ENCODE results near the gene WDR43. TPM values are rescaled to one million over a fixed set of nuclear protein-coding genes. Genes with fewer than 3 reads are reported as not detected.

WDR43 gene
- total RNA-seq, 1 experiment from 2014 or later = 112 TPM

DNA sequence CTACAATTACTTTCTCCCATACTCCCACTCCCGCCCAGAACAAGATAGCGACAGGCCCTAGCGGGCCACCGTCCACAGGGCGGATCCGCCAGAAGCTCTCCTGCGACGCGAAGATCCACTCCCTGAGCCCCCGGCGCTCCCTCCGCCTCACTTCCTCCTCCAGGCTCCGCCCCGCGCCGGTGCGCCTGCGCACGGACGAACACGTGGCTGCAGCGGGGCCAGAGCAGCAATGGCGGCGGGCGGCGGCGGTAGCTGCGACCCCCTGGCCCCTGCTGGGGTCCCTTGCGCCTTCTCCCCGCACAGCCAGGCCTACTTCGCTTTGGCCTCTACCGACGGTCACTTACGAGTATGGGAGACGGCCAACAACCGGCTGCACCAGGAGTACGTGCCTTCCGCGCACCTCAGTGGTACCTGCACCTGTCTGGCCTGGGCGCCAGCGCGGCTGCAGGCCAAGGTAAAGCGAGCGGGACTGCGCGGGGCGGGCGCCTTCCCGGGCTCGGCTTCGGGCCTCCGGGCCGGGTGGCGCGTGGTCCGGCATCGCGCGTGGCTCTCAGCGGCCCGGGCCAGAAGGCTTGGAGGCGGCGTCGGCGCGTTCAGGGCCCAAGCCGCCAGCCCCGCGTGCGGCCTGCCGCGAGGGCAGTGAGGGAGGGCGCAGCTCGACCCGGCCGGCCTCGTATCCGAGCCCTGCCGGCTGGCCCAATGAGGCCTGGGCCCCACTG, at the start of gene WDR43 (continued):
- TF ChIP-seq ATF6 (CRISPR knock-in tag; IDR thresholded peaks at IDR 0.05) (no peak), ZNF281 (CRISPR knock-in tag; IDR thresholded peaks at IDR 0.05) (no peak), SP1 (CRISPR knock-in tag; conservative IDR thresholded peaks at IDR 0.05) (peak; percentile 97), ESRRA (CRISPR knock-in tag; IDR thresholded peaks at IDR 0.05; ENCODE audit: borderline replicate concordance) (0 out of 2 replicates have a peak, but pooled peaks have one; percentile 53), SOX15 (CRISPR knock-in tag; IDR thresholded peaks at IDR 0.05) (no peak), IRF2 (CRISPR knock-in tag; IDR thresholded peaks at IDR 0.05; ENCODE audit: borderline replicate concordance, low read depth) (no peak), ZNF317 (CRISPR knock-in tag; IDR thresholded peaks at IDR 0.05; ENCODE audit: borderline replicate concordance, low read depth) (no peak; the same call in 1 of the 2 replicates), ZBTB21 (CRISPR knock-in tag; IDR thresholded peaks at IDR 0.05; ENCODE audit: borderline replicate concordance) (peak; percentile 82; the same call in 1 of the 2 replicates), RORB (CRISPR knock-in tag; IDR thresholded peaks at IDR 0.05) (no peak), AFF4 (CRISPR knock-in tag; IDR thresholded peaks at IDR 0.05; ENCODE audit: borderline replicate concordance) (no peak), ETV6 (CRISPR knock-in tag; IDR thresholded peaks at IDR 0.05) (peak; percentile 86), NR2C2 (CRISPR knock-in tag; IDR thresholded peaks at IDR 0.05) (no peak), CDX4 (CRISPR knock-in tag; IDR thresholded peaks at IDR 0.05; ENCODE audit: borderline replicate concordance) (no peak), PRRX2 (CRISPR knock-in tag; IDR thresholded peaks at IDR 0.05) (no peak), MYBL2 (CRISPR knock-in tag; IDR thresholded peaks at IDR 0.05) (peak; percentile 84), NR3C1 (CRISPR knock-in tag; conservative IDR thresholded peaks at IDR 0.05; ENCODE audit: low read depth) (no peak), JUN (CRISPR knock-in tag; IDR thresholded peaks at IDR 0.05) (peak; percentile 84), ZMAT4 (CRISPR knock-in tag; IDR thresholded peaks at IDR 0.05) (no peak)
- TF ChIP-seq, protein P1, sequence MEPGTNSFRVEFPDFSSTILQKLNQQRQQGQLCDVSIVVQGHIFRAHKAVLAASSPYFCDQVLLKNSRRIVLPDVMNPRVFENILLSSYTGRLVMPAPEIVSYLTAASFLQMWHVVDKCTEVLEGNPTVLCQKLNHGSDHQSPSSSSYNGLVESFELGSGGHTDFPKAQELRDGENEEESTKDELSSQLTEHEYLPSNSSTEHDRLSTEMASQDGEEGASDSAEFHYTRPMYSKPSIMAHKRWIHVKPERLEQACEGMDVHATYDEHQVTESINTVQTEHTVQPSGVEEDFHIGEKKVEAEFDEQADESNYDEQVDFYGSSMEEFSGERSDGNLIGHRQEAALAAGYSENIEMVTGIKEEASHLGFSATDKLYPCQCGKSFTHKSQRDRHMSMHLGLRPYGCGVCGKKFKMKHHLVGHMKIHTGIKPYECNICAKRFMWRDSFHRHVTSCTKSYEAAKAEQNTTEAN (CRISPR knock-in tag; IDR thresholded peaks at IDR 0.05) = no peak; the same call in 1 of the 2 replicates
- TF ChIP-seq, protein P2, sequence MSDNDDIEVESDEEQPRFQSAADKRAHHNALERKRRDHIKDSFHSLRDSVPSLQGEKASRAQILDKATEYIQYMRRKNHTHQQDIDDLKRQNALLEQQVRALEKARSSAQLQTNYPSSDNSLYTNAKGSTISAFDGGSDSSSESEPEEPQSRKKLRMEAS (CRISPR knock-in tag; IDR thresholded peaks at IDR 0.05) = peak; percentile 99
- TF ChIP-seq, protein P3, sequence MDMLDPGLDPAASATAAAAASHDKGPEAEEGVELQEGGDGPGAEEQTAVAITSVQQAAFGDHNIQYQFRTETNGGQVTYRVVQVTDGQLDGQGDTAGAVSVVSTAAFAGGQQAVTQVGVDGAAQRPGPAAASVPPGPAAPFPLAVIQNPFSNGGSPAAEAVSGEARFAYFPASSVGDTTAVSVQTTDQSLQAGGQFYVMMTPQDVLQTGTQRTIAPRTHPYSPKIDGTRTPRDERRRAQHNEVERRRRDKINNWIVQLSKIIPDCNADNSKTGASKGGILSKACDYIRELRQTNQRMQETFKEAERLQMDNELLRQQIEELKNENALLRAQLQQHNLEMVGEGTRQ (CRISPR knock-in tag; IDR thresholded peaks at IDR 0.05) = peak; percentile 92
- TF ChIP-seq, protein P4, sequence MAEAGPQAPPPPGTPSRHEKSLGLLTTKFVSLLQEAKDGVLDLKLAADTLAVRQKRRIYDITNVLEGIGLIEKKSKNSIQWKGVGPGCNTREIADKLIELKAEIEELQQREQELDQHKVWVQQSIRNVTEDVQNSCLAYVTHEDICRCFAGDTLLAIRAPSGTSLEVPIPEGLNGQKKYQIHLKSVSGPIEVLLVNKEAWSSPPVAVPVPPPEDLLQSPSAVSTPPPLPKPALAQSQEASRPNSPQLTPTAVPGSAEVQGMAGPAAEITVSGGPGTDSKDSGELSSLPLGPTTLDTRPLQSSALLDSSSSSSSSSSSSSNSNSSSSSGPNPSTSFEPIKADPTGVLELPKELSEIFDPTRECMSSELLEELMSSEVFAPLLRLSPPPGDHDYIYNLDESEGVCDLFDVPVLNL (CRISPR knock-in tag; IDR thresholded peaks at IDR 0.05; ENCODE audit: borderline replicate concordance, low read depth) = no peak
- TF ChIP-seq, protein P5, sequence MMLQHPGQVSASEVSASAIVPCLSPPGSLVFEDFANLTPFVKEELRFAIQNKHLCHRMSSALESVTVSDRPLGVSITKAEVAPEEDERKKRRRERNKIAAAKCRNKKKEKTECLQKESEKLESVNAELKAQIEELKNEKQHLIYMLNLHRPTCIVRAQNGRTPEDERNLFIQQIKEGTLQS (CRISPR knock-in tag; conservative IDR thresholded peaks at IDR 0.05) = no peak
- TF ChIP-seq, protein P6, sequence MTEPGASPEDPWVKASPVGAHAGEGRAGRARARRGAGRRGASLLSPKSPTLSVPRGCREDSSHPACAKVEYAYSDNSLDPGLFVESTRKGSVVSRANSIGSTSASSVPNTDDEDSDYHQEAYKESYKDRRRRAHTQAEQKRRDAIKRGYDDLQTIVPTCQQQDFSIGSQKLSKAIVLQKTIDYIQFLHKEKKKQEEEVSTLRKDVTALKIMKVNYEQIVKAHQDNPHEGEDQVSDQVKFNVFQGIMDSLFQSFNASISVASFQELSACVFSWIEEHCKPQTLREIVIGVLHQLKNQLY (CRISPR knock-in tag; IDR thresholded peaks at IDR 0.05) = no peak

Measured in WTC11 (cell line).